Colonic mucosa (tissue), 4 donors: ENCODE data around the gene TCF12. TPM values are rescaled to one million over a fixed set of nuclear protein-coding genes. Genes with fewer than 3 reads are reported as not detected.
"Not testable (repeated sequence)": the region's sequence is repeated elsewhere in the genome, so short reads cannot be mapped to it uniquely, and the experiment has no call there.

Experiments
- DNase-seq: peaks from one replicate; pipeline ENCODE4 v3.0.0-alpha.2; 2020
- H3K27ac ChIP-seq: fragments of 200-600 bp; one replicate; pipeline ENCODE4 v1.8.0; 2021
- H3K27me3 ChIP-seq: fragments of 200-600 bp; one replicate; pipeline ENCODE4 v1.8.0; 2021
- H3K36me3 ChIP-seq: fragments of 200-600 bp; one replicate; pipeline ENCODE4 v1.8.0; 2021
- H3K4me1 ChIP-seq: fragments of 200-600 bp; one replicate; pipeline ENCODE4 v1.8.0; 2021; ENCODE audit warnings: mild to moderate bottlenecking
- H3K4me3 ChIP-seq: fragments of 200-600 bp; one replicate; pipeline ENCODE4 v1.8.0; 2021
- H3K9ac ChIP-seq, 2 donors: one replicate each; pipeline ENCODE4 v1.7.0; 2013; ENCODE audit warnings: control low read depth in 2 of 2, low read depth in 2 of 2, low read length in 2 of 2
- H3K9me3 ChIP-seq: fragments of 200-600 bp; one replicate; pipeline ENCODE4 v1.8.0; 2021
- intact Hi-C: fragments of 100-400 bp; cut with DNase I; formaldehyde crosslinking; loops from one replicate; pipeline ENCODE4 v1.14.1; 2022
- total RNA-seq, 2 donors: library from RNA; stranded (reverse); fragmentation: NEBNext Ultra II Directional in 1 of 2; extraction: Animal tissue kit (Norgen Biotek cat#: 25700) in 1 of 2; gene quantifications; one replicate each; pipeline ENCODE4 v1.2.1, GENCODE V29; 2021
- TF ChIP-seq, protein P1 (sequence below): fragments of 200-600 bp; IDR thresholded peaks from one replicate; pipeline ENCODE4 v1.8.0; 2022; ENCODE audit warnings: antibody characterized with exemption, mild to moderate bottlenecking
- donor health status: healthy.
- donor health status: DM: no; HTN: no; CAD: no.
- donor health status: DM: no; HTN: no; CAD: no.

Gene TCF12
- total RNA-seq, 2 donors from 2014 or later, result 68.7 to 76.3 TPM

DNA sequence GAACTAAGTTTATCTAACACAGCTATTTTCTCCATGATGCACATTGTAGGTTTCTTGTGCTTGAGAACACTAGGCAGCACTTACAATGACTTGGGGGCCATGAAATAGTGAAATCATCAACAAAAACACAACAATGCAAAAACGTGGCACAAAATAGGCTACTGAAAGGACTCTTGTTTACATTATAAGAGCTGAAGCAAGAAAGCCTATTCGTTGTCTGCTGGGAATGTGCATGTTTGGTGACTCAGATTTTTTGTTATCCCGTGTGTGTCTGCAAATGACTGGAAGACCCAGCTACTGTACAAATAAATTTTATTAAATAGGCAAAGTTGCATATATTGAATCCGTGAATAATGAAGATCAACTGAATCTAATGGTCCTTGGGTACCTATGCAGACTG, 85.0 kb downstream of the TCF12 start:
- TF ChIP-seq, protein P1, sequence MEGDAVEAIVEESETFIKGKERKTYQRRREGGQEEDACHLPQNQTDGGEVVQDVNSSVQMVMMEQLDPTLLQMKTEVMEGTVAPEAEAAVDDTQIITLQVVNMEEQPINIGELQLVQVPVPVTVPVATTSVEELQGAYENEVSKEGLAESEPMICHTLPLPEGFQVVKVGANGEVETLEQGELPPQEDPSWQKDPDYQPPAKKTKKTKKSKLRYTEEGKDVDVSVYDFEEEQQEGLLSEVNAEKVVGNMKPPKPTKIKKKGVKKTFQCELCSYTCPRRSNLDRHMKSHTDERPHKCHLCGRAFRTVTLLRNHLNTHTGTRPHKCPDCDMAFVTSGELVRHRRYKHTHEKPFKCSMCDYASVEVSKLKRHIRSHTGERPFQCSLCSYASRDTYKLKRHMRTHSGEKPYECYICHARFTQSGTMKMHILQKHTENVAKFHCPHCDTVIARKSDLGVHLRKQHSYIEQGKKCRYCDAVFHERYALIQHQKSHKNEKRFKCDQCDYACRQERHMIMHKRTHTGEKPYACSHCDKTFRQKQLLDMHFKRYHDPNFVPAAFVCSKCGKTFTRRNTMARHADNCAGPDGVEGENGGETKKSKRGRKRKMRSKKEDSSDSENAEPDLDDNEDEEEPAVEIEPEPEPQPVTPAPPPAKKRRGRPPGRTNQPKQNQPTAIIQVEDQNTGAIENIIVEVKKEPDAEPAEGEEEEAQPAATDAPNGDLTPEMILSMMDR, result no peak
- H3K4me1 ChIP-seq, result no peaks in the 10 kb centered on the region

DNA sequence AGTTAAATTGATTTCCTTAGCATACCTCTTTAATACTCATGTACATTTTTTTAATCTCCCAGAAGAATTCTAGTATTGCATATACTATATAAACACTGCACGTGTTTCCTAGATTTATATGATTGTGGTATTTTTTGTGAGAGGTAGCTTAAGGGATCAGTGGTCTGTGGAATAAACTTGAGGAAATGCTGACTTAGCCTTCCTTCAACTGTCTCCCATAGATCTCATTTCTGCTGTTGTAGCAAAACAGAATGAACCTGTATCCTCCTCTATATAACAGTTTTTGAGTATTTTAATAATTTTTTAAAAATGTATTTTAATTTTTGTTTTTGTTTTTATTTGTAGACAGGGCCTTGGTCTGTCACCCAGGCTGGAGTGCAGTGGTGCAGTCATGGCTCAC, 86.8 kb downstream of the TCF12 start:
- no peaks in the 10 kb centered on the region for H3K36me3 ChIP-seq
- H3K4me1 ChIP-seq, result no peaks in the 10 kb centered on the region
- H3K27ac ChIP-seq, result no peak overlapping the region
- no peak for DNase-seq
- H3K9me3 ChIP-seq, result no peaks in the 10 kb centered on the region
- H3K4me3 ChIP-seq, result no peak overlapping the region
- TF ChIP-seq, protein P1, result no peak
- no peaks in the 10 kb centered on the region for H3K27me3 ChIP-seq
- no peak overlapping the region for H3K9ac ChIP-seq
- intact Hi-C loops, result no loop called here

More for the DNA sequence above, 85.0 kb downstream of the TCF12 start:
- Histone ChIP-seq H3K27me3 (no peaks in the 10 kb centered on the region), H3K4me3 (no peak overlapping the region), H3K9me3 (no peaks in the 10 kb centered on the region), H3K9ac (no peak overlapping the region), H3K27ac (no peak overlapping the region), H3K36me3 (no peaks in the 10 kb centered on the region)
- intact Hi-C loops, result no loop called here
- DNase-seq, result no peak

- intact Hi-C loops, H3K9me3 ChIP-seq, H3K36me3 ChIP-seq, H3K4me3 ChIP-seq, H3K27me3 ChIP-seq, H3K27ac ChIP-seq, H3K9ac ChIP-seq, DNase-seq, H3K4me1 ChIP-seq: not testable (repeated sequence)
Measured at GRCh38 chr15:57007797-57008196, 89.4 kb downstream of the TCF12 start.

GRCh38 chr15:57010724-57011123, 92.3 kb downstream of the TCF12 start:
- TF ChIP-seq, protein P1, result no peak
- H3K4me3 ChIP-seq, result no peak overlapping the region
- H3K9me3 ChIP-seq, result no peaks in the 10 kb centered on the region
- intact Hi-C loops, result no loop called here
- H3K4me1 ChIP-seq, result no peaks in the 10 kb centered on the region
- no peak overlapping the region for H3K27ac ChIP-seq
- no peak overlapping the region for H3K9ac ChIP-seq
- no peak for DNase-seq
- H3K27me3 ChIP-seq, result no peaks in the 10 kb centered on the region
- no peaks in the 10 kb centered on the region for H3K36me3 ChIP-seq

- no peaks in the 10 kb centered on the region for H3K9me3 ChIP-seq
- H3K27me3 ChIP-seq, result no peaks in the 10 kb centered on the region
- no peak overlapping the region for H3K9ac ChIP-seq
- no peaks in the 10 kb centered on the region for H3K36me3 ChIP-seq
- intact Hi-C loops, result no loop called here
- H3K27ac ChIP-seq, result no peak overlapping the region
- H3K4me3 ChIP-seq, result no peak overlapping the region
- no peaks in the 10 kb centered on the region for H3K4me1 ChIP-seq
- TF ChIP-seq, protein P1, result no peak
- no peak for DNase-seq
Measured at GRCh38 chr15:57012556-57012955, 94.1 kb downstream of the TCF12 start.

DNA sequence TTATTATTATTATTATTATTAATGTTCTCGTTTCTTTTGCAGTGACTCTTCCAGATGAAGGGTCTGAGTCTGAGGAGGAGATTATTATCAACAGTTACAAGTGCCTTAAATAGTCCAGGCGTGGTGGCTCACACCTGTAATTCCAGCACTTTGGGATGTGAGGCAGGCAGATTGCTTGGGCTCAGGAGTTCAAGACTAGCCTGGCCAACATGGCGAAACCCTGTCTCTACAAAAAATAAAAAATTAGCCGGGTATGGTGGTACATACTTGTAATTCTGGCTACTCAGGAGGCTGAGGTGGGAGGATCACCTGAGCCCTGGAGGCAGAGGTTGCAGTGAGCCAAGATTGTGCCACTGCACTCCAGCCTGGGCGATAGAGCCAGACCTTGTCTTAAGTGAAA, 96.5 kb downstream of the TCF12 start:
- H3K4me3 ChIP-seq, H3K36me3 ChIP-seq, H3K9ac ChIP-seq, H3K27ac ChIP-seq, intact Hi-C loops, H3K9me3 ChIP-seq, H3K4me1 ChIP-seq, H3K27me3 ChIP-seq, DNase-seq: not testable (repeated sequence)

DNA sequence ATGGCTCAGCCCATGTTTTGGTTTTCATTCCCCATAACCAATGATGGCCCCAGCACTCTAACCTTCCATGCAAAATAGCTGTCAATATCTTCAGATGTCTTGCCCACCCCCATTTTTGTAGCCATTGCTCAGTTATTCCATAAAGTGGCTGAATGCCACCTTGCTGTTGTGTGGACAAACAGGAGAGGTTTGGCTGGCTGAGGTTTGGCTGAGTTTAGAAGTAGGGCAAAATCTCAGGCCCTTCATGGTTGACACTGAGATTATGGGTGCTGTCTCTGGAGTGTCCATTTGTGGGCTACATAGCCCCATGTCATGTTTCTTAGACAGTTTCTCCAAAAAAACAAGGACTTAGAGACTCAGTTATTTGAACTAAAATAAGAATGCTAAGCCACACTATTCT, 96.9 kb downstream of the TCF12 start:
- Histone ChIP-seq H3K9me3 (no peaks in the 10 kb centered on the region), H3K36me3 (no peaks in the 10 kb centered on the region), H3K9ac (no peak overlapping the region), H3K27ac (no peak overlapping the region), H3K4me3 (no peak overlapping the region), H3K4me1 (no peaks in the 10 kb centered on the region), H3K27me3 (no peaks in the 10 kb centered on the region)
- TF ChIP-seq, protein P1, result no peak
- no peak for DNase-seq
- intact Hi-C loops, result no loop called here
